ENCODE data around the gene EIF3K.

Gene EIF3K

GRCh38 chr19:38650911-38651584 is 32.1 kb downstream of the EIF3K start:
- DNase-seq: no peak

- no peak for DNase-seq
Observed at GRCh38 chr19:38653028-38653571, 34.1 kb downstream of the EIF3K start.

GRCh38 chr19:38654628-38655055 is 35.7 kb downstream of the EIF3K start:
- DNase-seq: no peak

GRCh38 chr19:38655148-38655824 is 36.3 kb downstream of the EIF3K start:
- DNase-seq: no peak

- no peak for DNase-seq
Observed at GRCh38 chr19:38656171-38656981, 37.4 kb downstream of the EIF3K start.

- no peak for DNase-seq
Observed at GRCh38 chr19:38657633-38658222, 38.7 kb downstream of the EIF3K start.

- DNase-seq: no peak
Observed at GRCh38 chr19:38658462-38659306, 39.7 kb downstream of the EIF3K start.

GRCh38 chr19:38660724-38661123 is 41.7 kb downstream of the EIF3K start:
- no peak for DNase-seq

GRCh38 chr19:38661136-38661535 is 42.1 kb downstream of the EIF3K start:
- DNase-seq: no peak

- DNase-seq: no peak
Observed at GRCh38 chr19:38661996-38662395, 43.0 kb downstream of the EIF3K start.

GRCh38 chr19:38662537-38663155 is 43.7 kb downstream of the EIF3K start:
- no peak for DNase-seq

- no peak for DNase-seq
Observed at GRCh38 chr19:38663156-38663651, 44.2 kb downstream of the EIF3K start.

- no peak for DNase-seq
Observed at GRCh38 chr19:38663957-38664502, 45.0 kb downstream of the EIF3K start.

GRCh38 chr19:38664503-38665211 is 45.7 kb downstream of the EIF3K start:
- no peak for DNase-seq

- no peak for DNase-seq
Observed at GRCh38 chr19:38665219-38665931, 46.4 kb downstream of the EIF3K start.

- DNase-seq: no peak
Observed at GRCh38 chr19:38665950-38666662, 47.1 kb downstream of the EIF3K start.

- DNase-seq: no peak
Observed at GRCh38 chr19:38666663-38667511, 47.9 kb downstream of the EIF3K start.

GRCh38 chr19:38667661-38668171 is 48.7 kb downstream of the EIF3K start:
- DNase-seq: no peak
